Inflammatory macrophage (primary cell): ENCODE measurements around the gene GALNT15.

Experiments used
- DNase-seq, 2 donors: peaks; one replicate each; pipeline ENCODE4 v3.0.0-alpha.2; 2020 to 2022

Gene GALNT15

DNA sequence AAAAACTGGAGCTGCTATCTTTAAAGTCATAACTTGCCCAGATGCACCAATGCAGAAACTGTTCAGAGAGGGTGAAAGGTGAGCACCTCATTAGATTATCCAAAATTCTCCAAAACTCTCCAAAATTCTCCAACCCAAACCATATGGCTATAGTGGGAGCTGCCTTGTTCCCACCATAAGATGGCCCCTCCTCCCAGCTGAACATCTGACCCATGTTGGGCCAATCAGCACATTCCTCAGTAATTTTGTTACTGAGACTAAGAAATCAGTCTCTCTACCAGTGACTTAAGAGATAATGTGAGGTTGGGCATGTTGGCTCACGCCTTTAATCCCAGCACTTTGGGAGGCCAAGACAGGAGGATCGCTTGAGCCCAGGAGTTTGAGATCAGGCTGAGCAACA is 57.5 kb downstream of the GALNT15 start:
- DNase-seq = no peak

DNA sequence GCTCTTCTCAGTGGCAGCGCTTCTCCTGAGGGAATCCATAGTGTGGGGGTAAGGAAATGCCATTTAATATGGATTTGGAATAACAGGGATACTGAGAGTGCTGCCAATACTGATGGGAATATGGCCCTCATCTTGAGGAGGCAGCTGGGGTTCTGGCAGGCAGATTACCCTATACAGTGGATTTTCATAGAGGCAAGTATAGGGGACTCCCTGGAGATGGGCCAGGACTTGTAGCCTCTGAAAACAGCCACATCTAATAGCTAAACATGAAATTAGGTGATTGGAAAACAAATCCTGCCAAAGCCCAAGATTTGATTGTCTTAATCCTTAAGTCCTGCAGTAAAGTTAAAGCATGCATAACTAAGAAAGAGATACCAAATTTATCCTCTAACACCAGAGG is 59.3 kb downstream of the GALNT15 start:
- DNase-seq = no peak

DNA sequence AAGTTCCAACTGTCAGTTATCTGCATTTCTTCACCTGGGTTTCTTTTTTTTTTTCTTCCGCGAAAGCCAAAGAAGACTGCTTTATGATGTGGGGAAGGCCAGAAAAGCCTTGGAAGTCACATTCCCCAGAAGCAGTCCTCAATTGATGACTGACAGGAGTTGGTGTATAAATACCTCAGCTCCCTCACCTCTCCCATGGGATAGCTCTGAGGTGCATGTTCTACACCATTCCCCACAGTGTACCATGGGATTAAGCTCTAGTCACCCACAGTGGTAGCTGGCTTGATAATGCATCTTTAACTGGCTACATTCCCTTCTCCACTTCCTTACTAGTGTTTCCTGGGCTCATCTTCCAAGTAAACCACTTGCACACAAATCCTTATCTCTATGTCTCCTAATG is 59.8 kb downstream of the GALNT15 start:
- DNase-seq = no peak

DNA sequence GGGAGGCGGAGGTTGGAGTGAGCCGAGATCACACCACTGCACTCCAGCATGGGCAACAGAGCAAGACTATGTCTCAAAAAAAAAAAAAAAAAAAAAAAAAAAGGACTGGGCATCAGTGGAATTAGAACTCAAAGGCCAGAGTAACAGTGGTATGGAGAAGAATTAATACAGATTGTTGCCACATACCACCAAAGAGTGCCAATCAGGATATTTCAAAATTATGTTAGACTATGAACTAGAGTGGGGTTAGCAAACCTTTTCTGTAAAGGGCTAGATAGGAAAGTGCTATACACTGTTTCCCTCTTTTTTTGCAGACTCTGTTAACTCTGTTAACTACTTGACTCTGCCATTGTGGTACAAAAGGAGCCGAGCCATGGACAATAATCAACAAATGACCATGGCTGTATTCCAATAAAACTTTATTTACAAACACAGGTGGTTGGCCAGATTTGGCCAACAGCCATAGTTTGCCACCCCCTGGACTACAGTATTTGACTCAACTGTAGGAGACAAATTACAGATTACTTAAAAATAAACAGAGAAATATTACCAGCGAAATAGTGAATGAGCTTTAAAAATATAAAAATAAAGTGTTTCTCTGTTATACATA is 61.7 kb downstream of the GALNT15 start:
- DNase-seq = no peak

DNA sequence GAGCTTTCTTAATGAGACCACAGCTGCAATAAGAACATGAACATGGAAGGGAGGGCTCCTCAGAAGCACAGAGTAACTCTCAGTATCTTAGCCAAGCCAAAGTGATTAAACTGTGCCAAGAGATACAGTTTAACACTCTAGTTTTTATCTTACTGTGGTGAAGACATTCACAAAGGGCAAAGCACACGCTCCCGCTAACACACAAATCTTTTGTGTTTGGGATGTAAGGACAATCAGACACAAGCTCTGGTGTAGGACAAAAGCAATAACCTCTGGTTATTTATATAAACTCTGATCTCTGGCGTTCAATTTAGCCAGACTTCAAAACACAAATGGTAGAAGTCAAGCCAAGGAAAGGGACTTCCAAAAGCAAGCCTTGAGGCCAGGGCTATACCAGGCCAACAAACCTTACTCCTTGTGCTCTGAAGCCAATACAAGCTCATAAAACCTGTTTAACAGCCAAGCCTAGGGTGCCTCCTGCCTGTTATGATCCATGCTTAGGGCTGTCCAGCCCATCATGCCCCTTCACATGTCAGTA is 62.4 kb downstream of the GALNT15 start:
- DNase-seq = no peak

DNA sequence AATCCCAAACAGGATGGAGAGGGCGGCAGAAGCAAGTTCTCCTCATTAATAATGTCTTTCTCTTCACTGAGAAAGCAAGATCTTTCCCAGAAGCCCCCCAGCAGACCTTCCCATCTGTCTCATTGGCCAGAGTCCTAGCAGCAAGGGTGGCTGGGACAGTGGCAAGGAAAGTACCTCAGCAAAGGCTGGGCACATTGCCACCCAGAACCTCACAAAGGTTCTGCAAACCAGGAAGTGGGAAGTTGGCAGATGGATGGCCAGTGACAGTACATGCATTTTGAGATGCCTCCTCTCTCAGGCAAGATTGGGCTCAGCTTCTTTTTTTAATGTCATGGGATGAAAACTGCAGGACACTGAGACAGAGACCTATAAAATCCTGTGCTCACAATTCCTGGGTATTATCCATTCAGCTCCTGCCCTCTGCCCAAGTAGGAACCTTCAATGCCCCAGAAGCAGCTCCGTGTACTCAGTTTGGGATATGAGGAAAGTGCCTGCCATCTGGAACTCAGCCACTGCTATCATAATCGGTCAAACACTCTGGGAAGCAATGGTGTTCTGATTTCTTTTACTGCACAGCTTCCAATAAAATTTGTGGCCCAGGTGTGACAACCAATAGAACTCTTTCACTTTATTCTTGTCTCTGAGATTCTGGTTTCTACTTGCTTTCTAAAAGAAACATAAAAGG is 64.7 kb downstream of the GALNT15 start:
- peak in 1 of 2 donors; percentile 35 for DNase-seq

DNA sequence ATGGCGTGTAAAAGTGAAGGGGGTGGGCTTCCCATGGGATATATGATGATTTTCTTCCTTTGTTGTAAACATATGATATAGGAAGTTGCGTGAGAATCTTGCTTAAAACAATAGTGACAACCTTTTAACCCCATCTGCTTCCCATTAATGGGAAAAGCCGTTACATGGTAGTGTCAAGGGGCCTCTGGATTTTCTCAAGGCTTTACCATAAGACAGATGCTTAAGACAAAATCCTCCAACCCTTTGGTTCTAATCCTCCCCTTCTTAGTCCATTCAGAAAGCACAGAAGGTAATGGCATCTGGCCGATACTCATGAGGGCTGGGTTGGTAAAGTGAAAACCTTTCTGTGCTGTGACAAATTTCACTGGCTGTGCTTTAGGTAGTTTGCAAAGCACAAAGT is 65.3 kb downstream of the GALNT15 start:
- no peak for DNase-seq

DNA sequence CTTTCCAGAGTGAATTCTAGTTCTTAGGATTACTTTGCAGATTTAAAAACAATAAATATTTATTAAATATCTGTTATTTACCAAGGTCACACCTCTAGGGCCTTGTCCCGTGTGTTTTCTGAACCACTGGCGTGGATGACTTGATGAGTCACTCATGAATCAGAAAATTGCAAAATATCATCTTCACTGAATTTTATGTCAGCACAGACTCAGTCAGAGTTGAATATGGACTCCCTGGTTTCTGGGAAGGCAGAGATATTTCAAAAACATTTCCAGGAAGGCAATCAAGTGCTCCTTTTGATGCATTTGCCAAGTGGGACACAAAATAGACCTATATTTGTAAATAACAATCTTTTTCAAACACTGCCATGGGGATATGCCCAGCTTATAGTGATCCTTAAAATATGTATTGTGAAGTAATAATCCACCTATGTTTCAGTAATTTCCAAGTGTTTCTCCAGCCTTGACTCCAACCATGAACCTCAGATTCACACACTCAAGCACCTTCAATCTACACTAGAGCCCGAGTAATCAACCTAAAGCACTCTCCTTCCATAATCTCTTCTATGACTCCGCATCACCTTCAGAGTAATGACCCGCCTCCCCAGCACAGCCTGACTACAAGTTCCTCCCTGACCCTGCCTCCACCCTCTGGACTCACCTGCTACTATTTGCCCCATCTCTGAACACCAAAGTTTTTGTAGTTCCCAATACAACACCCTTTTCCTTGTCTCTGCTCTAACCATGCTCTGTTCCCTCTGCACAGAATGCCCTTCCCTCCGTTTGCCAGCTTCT is 65.9 kb downstream of the GALNT15 start:
- DNase-seq = peak; percentile 76 to 91

DNA sequence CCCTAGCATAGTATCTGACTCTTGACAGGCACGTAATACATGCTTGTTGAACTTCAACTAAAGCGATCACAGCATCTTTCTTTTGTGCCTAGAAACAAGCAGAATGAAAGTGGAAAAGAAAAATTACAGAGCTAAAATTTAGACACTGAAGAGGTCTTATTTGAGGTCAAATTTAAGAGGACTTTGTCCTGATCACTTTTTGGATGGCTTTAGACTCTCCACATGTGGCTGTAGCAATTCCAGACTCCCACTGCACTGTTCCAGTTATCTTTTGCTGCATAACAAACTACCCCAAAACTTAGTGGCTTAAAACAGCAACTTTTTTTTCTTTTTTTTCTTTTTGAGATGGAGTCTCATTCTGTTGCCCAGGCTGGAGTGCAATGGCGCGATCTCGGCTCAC is 66.7 kb downstream of the GALNT15 start:
- DNase-seq = no peak

DNA sequence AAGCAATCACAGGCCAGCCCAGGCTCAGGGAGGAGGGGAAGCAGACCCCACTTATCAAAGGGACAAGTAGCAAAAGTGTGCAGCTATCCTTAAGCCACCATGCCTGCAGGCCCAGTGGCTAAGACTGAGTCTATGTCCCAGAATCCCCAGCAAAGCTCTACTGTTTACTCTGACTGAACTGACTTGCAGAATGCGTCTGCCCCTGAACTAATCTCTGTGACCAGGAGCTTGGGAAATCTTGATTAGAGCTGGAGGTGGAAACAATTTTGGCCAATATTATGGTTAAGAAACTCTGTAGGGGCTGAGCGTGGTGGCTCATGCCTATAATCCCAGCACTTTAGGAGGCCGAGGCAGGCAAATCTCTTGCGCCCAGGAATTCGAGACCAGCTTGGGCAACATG is 67.7 kb downstream of the GALNT15 start:
- DNase-seq = no peak

DNA sequence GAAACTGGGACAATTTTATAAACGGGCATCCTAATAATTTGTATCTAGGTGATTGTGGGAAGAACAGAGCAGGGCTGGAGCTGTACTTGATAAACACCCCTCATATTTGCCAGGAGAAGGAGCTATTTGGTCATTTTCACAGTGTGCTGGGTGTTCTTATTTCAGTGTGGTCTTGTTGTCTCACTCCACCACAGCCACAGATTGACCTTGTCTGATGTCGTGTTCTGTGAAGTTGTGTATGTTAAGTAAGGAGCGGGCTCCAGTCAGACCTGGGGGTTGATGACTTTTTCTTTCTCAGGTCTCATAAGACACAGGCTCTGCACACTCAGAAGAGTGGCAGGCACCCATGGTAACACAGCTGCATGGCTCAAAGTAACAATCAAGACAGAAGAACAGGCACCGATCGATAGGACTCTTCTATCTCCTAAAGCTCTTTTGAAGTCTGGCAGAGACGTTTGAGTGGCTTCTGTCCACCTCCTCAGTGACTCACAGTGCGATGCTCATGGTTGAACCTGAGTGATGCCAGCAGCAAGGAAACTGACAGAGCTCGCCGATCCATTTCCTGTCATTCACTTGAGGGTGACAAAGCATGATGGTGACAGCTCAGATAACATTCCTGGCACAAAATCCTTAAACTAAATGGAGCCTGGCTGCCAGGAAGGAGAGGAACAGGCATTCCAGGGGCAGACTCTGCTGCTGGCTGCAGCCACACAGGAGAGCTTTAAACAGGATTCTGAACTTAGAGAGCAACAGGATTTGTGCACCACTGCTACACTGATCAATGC is 69.4 kb downstream of the GALNT15 start:
- no peak for DNase-seq

DNA sequence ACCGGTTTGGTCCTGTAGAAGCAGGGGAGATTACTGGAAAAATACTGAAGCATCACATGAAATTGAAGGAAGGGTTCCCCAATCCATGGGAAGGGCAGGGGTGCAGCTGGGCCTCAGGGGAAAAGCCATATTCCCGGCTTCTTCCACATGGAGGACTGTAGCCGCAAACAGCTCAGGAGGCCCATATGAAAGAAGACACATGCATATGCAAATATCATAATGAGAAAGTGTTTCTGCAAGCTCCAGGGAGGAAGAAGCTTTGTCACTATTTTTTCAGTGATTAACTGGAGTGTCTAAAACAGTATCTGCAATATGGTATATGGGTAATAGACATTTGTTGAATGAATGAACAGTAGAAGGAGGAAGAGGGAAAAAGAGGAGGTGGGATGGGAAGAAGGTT is 71.1 kb downstream of the GALNT15 start:
- DNase-seq = no peak

DNA sequence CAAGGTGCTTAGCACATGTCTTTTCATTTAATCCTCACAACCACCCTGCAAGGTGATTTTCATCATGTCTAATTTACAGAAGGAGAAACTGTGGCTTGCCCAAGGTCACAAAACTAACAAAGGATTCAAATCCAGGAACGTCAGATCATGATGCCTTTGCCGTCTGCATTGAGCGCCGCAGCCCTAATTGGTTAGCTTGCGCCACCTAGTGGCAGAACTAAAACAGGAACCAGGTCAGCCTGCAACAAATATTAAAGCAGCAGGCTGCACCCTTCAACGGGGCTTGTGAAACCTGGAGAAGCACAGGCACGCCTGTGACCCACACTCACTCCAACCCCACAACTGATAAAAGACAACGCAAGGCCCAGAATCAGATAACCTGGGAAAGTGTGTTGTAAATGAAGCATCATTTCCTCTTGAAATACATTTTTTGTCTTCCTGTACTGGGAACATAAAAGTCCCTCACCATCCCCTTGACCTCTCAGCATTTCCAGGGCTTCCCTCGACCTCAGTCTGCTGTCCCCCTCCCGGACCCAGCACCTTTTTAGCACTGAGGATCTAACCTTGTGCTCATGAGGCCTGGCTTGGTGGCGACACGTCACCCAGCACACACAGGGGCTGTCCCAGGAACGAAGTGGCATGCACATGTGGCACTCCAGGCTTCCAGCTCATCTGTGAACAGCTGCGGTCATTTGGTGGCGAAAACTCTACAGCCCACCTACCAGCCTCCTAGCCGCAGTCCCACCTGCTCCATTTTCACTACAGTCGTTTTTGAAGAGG is 73.0 kb downstream of the GALNT15 start:
- DNase-seq = peak; percentile 88 to 90

DNA sequence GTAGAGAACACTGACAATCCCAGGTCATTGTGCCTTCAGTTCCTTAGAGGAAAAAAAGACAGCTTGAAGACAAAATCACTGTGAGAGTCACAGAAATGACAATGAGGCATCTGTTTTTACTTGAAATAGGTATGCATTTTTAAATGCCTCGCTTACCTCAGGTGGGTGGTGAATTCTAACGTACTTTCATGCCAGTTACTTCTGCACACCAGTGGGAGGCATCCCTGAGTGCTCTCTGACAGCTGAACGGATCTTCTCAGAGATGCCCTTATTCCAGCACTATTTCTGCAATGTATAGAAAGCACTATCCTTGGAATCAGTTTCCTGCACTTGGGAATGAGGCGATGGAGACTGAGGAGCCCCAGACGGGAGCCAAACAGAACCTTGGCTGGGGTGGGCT is 74.1 kb downstream of the GALNT15 start:
- DNase-seq = no peak

DNA sequence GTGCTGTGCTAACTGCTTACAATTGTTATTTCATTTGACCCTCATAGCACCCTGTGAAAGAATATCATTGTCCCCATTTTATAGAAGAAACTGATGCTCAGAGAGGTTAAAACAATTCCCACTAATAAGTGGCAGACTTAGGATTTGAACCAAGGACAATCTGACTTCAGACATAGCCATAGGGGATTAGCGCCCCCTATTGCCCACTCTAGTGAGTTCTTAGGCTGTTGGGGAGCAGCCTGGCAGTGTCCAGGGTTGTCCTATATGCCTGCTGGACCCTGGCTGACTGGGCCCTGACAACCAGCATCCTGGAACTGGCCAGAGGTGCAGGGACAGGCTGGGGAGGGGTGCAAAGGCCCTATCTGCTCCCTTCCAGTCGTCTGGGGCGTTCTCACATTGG is 74.9 kb downstream of the GALNT15 start:
- peak; percentile 18 to 39 for DNase-seq

DNA sequence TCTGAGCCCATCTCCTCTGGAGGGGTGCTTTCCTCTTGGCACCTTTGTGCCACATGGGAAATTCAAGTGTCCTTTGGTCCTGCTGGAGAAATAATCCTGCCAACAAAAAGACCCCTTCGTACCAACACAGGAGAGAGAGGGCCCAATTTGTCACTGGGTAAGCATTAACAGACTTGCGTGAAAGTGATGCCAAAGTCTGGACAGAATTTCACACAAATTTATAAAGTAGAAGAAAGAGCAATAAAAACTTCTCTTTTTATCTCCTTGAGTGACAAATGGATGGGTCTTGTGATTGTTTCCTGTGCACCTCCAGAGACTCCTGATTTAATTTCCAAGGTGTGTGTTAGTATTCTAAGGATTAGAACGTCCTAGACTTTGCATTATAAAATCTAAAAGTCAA is 75.4 kb downstream of the GALNT15 start:
- DNase-seq = no peak

DNA sequence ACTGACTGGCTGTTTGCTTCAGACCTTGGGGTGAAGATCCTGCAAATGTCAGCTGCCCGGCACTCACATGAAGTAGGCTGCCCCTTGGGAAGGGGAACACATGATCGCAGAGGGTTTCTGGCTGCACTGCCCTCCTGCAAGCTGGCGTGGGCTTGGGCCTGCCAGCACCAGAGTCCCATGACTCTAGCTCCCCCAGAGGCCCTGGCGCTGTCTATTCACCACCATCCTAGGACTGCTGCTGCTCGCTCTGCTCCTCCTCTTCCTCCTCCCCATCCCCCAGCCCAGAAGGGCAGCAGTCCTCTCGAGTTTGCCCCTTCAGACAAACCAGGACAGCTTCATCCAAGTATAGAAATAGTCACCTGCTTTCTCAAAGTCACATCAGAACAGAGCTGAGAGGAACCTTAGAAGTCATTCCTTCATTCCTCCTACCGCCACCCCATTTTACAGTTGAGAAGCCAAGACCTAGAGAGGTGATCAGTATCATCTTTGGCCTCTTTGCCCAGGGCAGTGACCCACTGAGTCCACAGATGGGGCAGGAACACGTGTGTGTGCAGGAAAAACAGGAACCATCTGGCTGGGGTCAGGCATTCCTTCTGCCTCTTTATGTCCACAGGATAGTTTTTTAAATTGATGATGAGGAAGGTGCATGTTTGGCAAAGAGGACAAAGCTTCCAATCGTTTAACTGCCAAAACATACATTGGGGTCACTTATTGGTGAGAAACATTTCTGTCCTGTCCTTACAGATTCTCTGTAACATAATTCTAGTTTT is 77.0 kb downstream of the GALNT15 start:
- DNase-seq = peak; percentile 6 to 27

DNA sequence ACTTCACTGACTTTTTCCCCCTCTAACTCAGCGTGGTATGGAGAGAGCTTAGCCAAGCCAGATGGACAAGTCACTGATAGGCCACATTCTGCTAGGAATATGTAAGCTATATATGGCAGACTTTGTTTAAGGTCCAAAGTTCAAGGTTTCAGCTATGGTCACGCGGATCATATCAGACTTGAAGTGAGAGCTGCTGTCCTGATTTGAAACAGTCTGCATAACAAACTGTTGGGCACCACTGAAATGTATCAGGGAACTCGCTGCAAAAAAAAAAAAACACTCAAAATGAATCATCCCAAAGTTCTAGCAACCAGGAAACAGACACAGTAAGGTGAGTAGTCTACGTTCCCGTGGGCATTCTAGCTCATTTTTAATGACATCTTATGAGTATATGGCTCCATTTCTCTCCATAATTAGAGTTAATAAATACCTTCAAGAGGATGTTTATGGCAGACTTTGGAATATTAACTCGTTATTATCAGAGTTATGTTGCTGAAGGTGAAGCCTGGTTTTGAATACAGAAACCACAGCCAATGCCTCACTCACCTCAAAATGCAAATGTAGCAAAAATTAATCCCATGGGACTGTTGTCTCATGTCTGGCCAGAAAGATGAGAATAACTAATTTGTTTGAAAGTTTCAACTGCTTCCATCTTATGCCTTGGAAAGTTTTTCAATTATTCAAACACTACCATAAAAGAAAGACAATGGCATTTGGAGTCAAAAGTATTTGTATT is 77.9 kb downstream of the GALNT15 start:
- no peak for DNase-seq

DNA sequence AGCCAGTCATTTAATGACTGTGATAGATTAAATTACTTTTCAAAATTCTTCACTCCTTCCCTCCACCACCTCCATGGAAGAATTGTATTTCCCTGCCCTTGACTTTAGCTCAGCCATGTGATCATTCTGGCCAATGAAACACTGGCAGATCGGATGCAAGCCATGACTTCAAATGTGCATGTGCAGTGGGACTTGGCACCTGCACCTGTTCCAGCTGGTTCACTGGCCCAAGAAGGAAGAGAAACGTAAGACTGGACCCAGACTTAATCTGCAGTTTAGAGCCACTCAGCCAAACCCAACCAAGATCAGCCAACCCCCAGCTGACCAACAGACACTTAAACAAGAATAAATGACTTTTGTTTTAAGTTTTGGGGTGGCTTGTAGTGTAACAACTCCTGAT is 78.5 kb downstream of the GALNT15 start:
- DNase-seq = no peak

DNA sequence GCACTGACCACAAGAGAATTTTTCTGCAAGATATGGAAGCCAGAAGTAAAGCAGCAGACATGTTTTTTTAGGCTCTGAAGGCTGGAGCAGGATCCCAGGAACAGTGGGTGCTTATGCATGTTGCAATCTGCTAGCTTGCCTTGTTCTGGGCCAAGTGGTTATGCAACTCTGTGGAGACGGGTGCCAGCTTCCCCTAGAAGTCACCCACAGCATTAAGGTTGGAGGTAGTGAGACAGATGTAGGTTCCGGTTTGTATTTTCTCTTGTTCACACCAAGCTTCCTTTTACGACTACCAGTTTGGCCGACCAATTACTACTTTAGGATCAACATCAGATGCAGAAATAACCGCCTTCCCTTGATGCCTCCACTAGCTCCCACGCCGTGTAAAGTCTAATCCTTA is 79.1 kb downstream of the GALNT15 start:
- DNase-seq = peak; percentile 93 to 94

DNA sequence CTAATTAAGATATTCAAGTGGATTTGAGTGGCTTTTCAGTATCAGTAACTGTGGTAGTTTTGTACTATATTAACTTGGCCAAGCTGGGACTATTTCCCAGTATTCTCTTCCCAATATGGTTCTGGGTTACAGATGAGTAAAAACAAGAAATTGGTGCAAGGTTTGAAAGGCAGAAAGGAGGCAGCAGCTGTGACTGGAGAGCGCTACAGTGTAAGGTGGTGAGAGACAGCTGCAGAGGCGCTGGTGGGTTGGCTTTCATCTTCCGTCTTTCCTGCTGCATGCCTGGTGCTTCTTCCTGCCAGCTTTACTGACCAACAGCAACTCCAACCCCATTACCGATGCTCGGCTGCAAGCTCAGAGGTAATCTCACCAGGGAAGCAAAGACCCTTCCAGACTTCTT is 80.4 kb downstream of the GALNT15 start:
- DNase-seq = no peak
